Measurements from ENCODE around the gene YES1.
"Not testable (repeated sequence)": the region's sequence is repeated elsewhere in the genome, so short reads cannot be mapped to it uniquely, and the experiment has no call there.

Gene YES1

GRCh38 chr18:683531-683930 is 128.5 kb downstream of the YES1 start:
- DNase-seq (ENCODE audit: low spot score): no peak

GRCh38 chr18:682833-683232 is 129.2 kb downstream of the YES1 start:
- no peak for DNase-seq (ENCODE audit: low spot score)

- DNase-seq (ENCODE audit: low spot score): not testable (repeated sequence)
These were observed 129.6 kb downstream of the YES1 start for GRCh38 chr18:682416-682815.

- DNase-seq (ENCODE audit: low spot score): no peak
These were observed 130.1 kb downstream of the YES1 start for GRCh38 chr18:681985-682384.

- no peak for DNase-seq (ENCODE audit: low spot score)
These were observed 131.7 kb downstream of the YES1 start for GRCh38 chr18:680392-680791.

GRCh38 chr18:679516-679915 is 132.5 kb downstream of the YES1 start:
- DNase-seq (ENCODE audit: low spot score): no peak

GRCh38 chr18:678482-679182 is 133.4 kb downstream of the YES1 start:
- DNase-seq (ENCODE audit: low spot score): no peak

- no peak for DNase-seq (ENCODE audit: low spot score)
These were observed 134.1 kb downstream of the YES1 start for GRCh38 chr18:677951-678381.

- DNase-seq (ENCODE audit: low spot score): no peak
These were observed 134.9 kb downstream of the YES1 start for GRCh38 chr18:677145-677544.

- no peak for DNase-seq (ENCODE audit: low spot score)
These were observed 135.3 kb downstream of the YES1 start for GRCh38 chr18:676736-677135.

GRCh38 chr18:676069-676468 is 136.0 kb downstream of the YES1 start:
- no peak for DNase-seq (ENCODE audit: low spot score)

- no peak for DNase-seq (ENCODE audit: low spot score)
These were observed 136.7 kb downstream of the YES1 start for GRCh38 chr18:675307-675706.

GRCh38 chr18:673769-674168 is 138.3 kb downstream of the YES1 start:
- DNase-seq (ENCODE audit: low spot score): no peak

- DNase-seq (ENCODE audit: low spot score): no peak
These were observed 138.7 kb downstream of the YES1 start for GRCh38 chr18:673317-673716.
